ENCODE results near the gene RADIL.

The RADIL gene

GRCh38 chr7:4753598-4754432 is 129.7 kb downstream of the RADIL start:
- no peak for FAIRE-seq

- no peak for FAIRE-seq
Measured at GRCh38 chr7:4751398-4751947, 132.0 kb downstream of the RADIL start.

GRCh38 chr7:4749798-4750197 is 133.7 kb downstream of the RADIL start:
- no peak for FAIRE-seq

- no peak for FAIRE-seq
Measured at GRCh38 chr7:4749363-4749762, 134.2 kb downstream of the RADIL start.
